RWPE2 (cell line): ENCODE results near the gene HIC1.

Source experiments
- ATAC-seq: fragments of 200-7000 bp; cut with Tn5 transposase; 3 replicates; pipeline ENCODE4 v1.9.1; 2021; ENCODE audit warnings: low read depth
- DNase-seq: peaks from one replicate; pipeline ENCODE4 v3.0.0-alpha.2; 2020; ENCODE audit warnings: low spot score
- H3K27ac ChIP-seq: fragments of 450-650 bp; 2 replicates; pipeline ENCODE4 v1.5.1; 2017; ENCODE audit warnings: mild to moderate bottlenecking; ENCODE audit not compliant: poor library complexity, severe bottlenecking
- H3K27me3 ChIP-seq: fragments of 250-450 bp; sonication (Bioruptor Pico); 2 replicates; pipeline ENCODE4 v1.5.1; 2021; ENCODE audit warnings: mild to moderate bottlenecking, moderate library complexity; ENCODE audit not compliant: insufficient read depth, poor library complexity, severe bottlenecking
- H3K36me3 ChIP-seq: fragments of 250-450 bp; sonication (Bioruptor Pico); 2 replicates; pipeline ENCODE4 v1.5.1; 2020; ENCODE audit warnings: low read depth, mild to moderate bottlenecking, moderate library complexity
- H3K4me1 ChIP-seq: fragments of 250-450 bp; sonication (Bioruptor Pico); 2 replicates; pipeline ENCODE4 v1.5.1; 2021; ENCODE audit warnings: mild to moderate bottlenecking, moderate library complexity; ENCODE audit not compliant: insufficient read depth, poor library complexity, severe bottlenecking
- H3K4me3 ChIP-seq: fragments of 250-450 bp; sonication (Bioruptor Pico); 2 replicates; pipeline ENCODE4 v1.5.1; 2021; ENCODE audit warnings: mild to moderate bottlenecking, moderate library complexity; ENCODE audit not compliant: severe bottlenecking
- H3K9me3 ChIP-seq: fragments of 250-450 bp; sonication (Bioruptor Pico); 2 replicates; pipeline ENCODE4 v1.5.1; 2021; ENCODE audit warnings: mild to moderate bottlenecking, moderate library complexity; ENCODE audit not compliant: severe bottlenecking
- CTCF ChIP-seq: fragments of 450-650 bp; IDR thresholded peaks from one replicate; pipeline ENCODE4 v1.5.1; 2017; ENCODE audit warnings: mild to moderate bottlenecking, moderate library complexity; ENCODE audit not compliant: poor library complexity, severe bottlenecking

HIC1 gene

GRCh38 chr17:2060385-2060658, 5.4 kb downstream of the HIC1 start:
- ATAC-seq: no peak
- Histone ChIP-seq H3K27ac (no peak overlapping the region), H3K36me3 (no peaks in the 10 kb centered on the region), H3K9me3 (no peaks in the 10 kb centered on the region), H3K4me3 (no peak overlapping the region), H3K27me3 (no peaks in the 10 kb centered on the region), H3K4me1 (no peaks in the 10 kb centered on the region)
- DNase-seq: no peak
- TF ChIP-seq CTCF: no peak

GRCh38 chr17:2060681-2061440, 6.0 kb downstream of the HIC1 start:
- no peak overlapping the region for H3K27ac ChIP-seq
- no peaks in the 10 kb centered on the region for H3K4me1 ChIP-seq
- no peak for TF ChIP-seq CTCF
- H3K4me3 ChIP-seq: no peak overlapping the region
- H3K9me3 ChIP-seq: no peaks in the 10 kb centered on the region
- ATAC-seq: no peak
- DNase-seq: no peak
- H3K36me3 ChIP-seq: no peaks in the 10 kb centered on the region
- no peaks in the 10 kb centered on the region for H3K27me3 ChIP-seq

- Histone ChIP-seq H3K36me3 (no peaks in the 10 kb centered on the region), H3K27ac (no peak overlapping the region), H3K4me3 (no peak overlapping the region), H3K27me3 (no peaks in the 10 kb centered on the region), H3K9me3 (no peaks in the 10 kb centered on the region), H3K4me1 (no peaks in the 10 kb centered on the region)
- ATAC-seq (no peak), DNase-seq (no peak)
- TF ChIP-seq CTCF: no peak
Observed at GRCh38 chr17:2061441-2061958, 6.6 kb downstream of the HIC1 start.

GRCh38 chr17:2062571-2063183, 7.8 kb downstream of the HIC1 start:
- H3K4me1 ChIP-seq: peaks cover 5% of the 10 kb centered on the region
- no peak for ATAC-seq

More at GRCh38 chr17:2062571-2063183, 7.8 kb downstream of the HIC1 start:
- peaks cover 5% of the 10 kb centered on the region; the same call in 1 of the 2 replicates for H3K36me3 ChIP-seq
- H3K4me3 ChIP-seq: no peak overlapping the region
- H3K9me3 ChIP-seq: no peaks in the 10 kb centered on the region
- no peak for DNase-seq
- H3K27me3 ChIP-seq: no peaks in the 10 kb centered on the region
- no peak overlapping the region for H3K27ac ChIP-seq
- TF ChIP-seq CTCF: no peak
